Right lung (tissue), 5 donors: ENCODE results near the gene C14orf132. TPM values are rescaled to one million over a fixed set of nuclear protein-coding genes. Genes with fewer than 3 reads are reported as not detected.

Source experiments
- polyA plus RNA-seq, 5 donors: library from polyadenylated mRNA; unstranded; fragments of 120-200 nt; gene quantifications; one replicate each; pipeline versions ENCODE4 v1.2.1 to v1.2.3, GENCODE V29; 2013; ENCODE audit warnings: inconsistent platforms in 1 of 5, low replicate concordance in 1 of 5; ENCODE audit not compliant: insufficient read length in 5 of 5, insufficient read depth in 1 of 5

C14orf132 gene
- polyA plus RNA-seq, 5 donors, result 24.8 to 37.8 (median 29.5) TPM

Other genes starting within 250 kb of the C14orf132 start
- under 1 TPM in 4 of 5 donors, not detected in 1; 0.09 to 0.23 (median 0.12) TPM for gene TUNAR, start 162.5 kb upstream of the C14orf132 start, polyA plus RNA-seq
- gene BDKRB2, start 165.5 kb downstream of the C14orf132 start, polyA plus RNA-seq, result 1 to 10 TPM in 4 of 5 donors, under 1 TPM in 1; 0.76 to 1.2 (median 1.1) TPM
- under 1 TPM; 0.13 to 0.42 (median 0.24) TPM for gene BDKRB1, start 216.8 kb downstream of the C14orf132 start, polyA plus RNA-seq